Gastroesophageal sphincter (tissue), 4 donors: ENCODE results near the gene PDGFA. TPM values are rescaled to one million over a fixed set of nuclear protein-coding genes. Genes with fewer than 3 reads are reported as not detected.

Experiments
- ATAC-seq: fragments of 150-250 bp; one replicate; pipeline ENCODE4 v1.9.1; 2016; ENCODE audit warnings: mild to moderate bottlenecking, moderate library complexity
- H3K27ac ChIP-seq, 4 donors: fragments of 200-600 bp; sonication (generic) in 3 of 4; 1 replicate in 3 of 4; 2 replicates in 1 of 4; pipeline ENCODE4 v1.5.1; 2016 to 2019
- H3K27me3 ChIP-seq: fragments of 200-600 bp; sonication (generic); one replicate; pipeline ENCODE4 v1.5.1; 2019
- H3K36me3 ChIP-seq, 2 donors: fragments of 200-600 bp; sonication (generic); one replicate each; pipeline ENCODE4 v1.5.1; 2019; ENCODE audit warnings: control low read depth in 1 of 2
- H3K4me1 ChIP-seq, 3 donors: fragments of 200-600 bp; sonication (generic); 1 replicate in 2 of 3; 2 replicates in 1 of 3; pipeline ENCODE4 v1.5.1; 2016 to 2019; ENCODE audit warnings: control low read depth in 2 of 3
- H3K4me3 ChIP-seq, 2 donors: fragments of 200-600 bp; sonication (generic); one replicate each; pipeline ENCODE4 v1.5.1; 2019; ENCODE audit warnings: mild to moderate bottlenecking in 1 of 2, moderate library complexity in 1 of 2
- H3K9me3 ChIP-seq, 3 donors: fragments of 200-600 bp; sonication (generic); one replicate each; pipeline ENCODE4 v1.5.1; 2017 to 2019; ENCODE audit warnings: control low read depth in 2 of 3
- CTCF ChIP-seq, 4 experiments: fragments of 200-600 bp in 2 of 4; fragments of 450-650 bp in 2 of 4; sonication (generic) in 1 of 4; IDR thresholded peaks; one replicate each; pipeline ENCODE4 v1.5.1; 2017 to 2019; ENCODE audit warnings: antibody characterized with exemption in 4 of 4, mild to moderate bottlenecking in 2 of 4, moderate library complexity in 2 of 4
- EP300 ChIP-seq: sonication (generic); formaldehyde crosslinking; IDR thresholded peaks from one replicate; pipeline ENCODE4 v1.6.1; 2017; ENCODE audit warnings: antibody characterized with exemption, mild to moderate bottlenecking
- POLR2A ChIP-seq, 2 donors: fragments of 450-650 bp; IDR thresholded peaks; one replicate each; pipeline ENCODE4 v1.6.1; 2017; ENCODE audit warnings: antibody characterized with exemption in 2 of 2, mild to moderate bottlenecking in 2 of 2, moderate library complexity in 1 of 2
- POLR2AphosphoS5 ChIP-seq: sonication (generic); formaldehyde crosslinking; IDR thresholded peaks from one replicate; pipeline ENCODE4 v1.6.1; 2017; ENCODE audit warnings: antibody characterized with exemption
- WGBS, 2 donors: methylation state at CpG; one replicate each; pipeline ENCODE4 v1.1.5; 2018; ENCODE audit warnings: low coverage in 1 of 2; 5-methylcytosine and 5-hydroxymethylcytosine counted together
- total RNA-seq, 4 donors: library from RNA; depleted of rRNA; stranded (reverse); fragments of >200 nt; gene quantifications; one replicate each; pipeline ENCODE4 v1.1.0, GENCODE V29; 2016

The PDGFA gene
- total RNA-seq, 4 donors from 2014 or later: 66.0 to 162 (median 120) TPM

DNA sequence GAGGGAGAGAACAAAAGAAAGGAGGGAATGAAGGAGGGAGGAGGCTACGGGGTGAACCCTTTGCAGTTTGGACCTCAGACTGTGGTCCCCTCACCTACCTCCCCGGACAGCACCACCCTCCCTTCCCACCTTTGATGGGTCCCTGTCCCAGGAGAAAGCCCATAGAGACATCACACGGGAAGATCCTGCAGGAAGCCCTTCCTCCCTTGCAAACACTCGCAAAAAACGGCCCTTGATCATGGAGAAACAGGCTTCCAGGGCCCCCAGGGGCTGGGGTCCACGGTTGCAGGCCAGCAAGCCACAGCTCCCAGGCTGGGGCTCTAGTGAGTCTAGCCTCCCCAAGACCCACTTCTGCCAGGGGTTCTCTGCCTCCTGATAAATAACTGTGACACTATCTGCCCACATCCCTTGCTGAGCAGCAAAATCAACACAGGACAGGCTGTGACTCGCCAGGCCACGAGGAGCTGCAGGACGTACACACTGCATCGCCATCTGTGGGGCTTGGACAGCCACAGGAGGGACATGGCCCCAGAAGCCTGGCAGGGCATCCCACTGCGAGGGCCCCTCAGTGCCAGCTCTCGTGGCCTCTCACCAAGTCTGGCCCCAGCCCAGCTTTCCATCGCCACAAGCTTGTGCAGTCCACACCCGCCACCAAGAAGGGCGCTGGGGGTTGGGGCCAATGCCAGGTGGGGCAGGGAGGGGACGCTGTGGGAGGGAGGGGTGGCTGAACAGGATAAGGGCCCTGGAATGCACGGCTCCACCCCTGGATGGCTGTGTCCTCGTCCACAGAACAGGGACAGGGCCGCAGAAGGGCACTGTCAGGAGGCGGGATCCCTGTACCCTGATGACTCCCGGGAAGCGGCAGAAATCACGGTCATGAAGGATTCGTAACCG is 34.2 kb downstream of the PDGFA start:
- Histone ChIP-seq H3K4me1 (no peaks in the 10 kb centered on the region), H3K27me3 (peaks cover 22% of the 10 kb centered on the region), H3K27ac (no peak overlapping the region), H3K36me3 (no peaks in the 10 kb centered on the region), H3K4me3 (no peak overlapping the region), H3K9me3 (no peaks in the 10 kb centered on the region)
- TF ChIP-seq CTCF (IDR thresholded peaks at IDR 0.05) (no peak), POLR2AphosphoS5 (no peak), EP300 (no peak), POLR2A (IDR thresholded peaks at IDR 0.05) (no peak)
- 100% methylated on average over 1 of the region's 25 CpGs; no CpG with 5 or more reads in 1 of the 2 donors for WGBS, 2 donors
- peak; percentile 46 for ATAC-seq

DNA sequence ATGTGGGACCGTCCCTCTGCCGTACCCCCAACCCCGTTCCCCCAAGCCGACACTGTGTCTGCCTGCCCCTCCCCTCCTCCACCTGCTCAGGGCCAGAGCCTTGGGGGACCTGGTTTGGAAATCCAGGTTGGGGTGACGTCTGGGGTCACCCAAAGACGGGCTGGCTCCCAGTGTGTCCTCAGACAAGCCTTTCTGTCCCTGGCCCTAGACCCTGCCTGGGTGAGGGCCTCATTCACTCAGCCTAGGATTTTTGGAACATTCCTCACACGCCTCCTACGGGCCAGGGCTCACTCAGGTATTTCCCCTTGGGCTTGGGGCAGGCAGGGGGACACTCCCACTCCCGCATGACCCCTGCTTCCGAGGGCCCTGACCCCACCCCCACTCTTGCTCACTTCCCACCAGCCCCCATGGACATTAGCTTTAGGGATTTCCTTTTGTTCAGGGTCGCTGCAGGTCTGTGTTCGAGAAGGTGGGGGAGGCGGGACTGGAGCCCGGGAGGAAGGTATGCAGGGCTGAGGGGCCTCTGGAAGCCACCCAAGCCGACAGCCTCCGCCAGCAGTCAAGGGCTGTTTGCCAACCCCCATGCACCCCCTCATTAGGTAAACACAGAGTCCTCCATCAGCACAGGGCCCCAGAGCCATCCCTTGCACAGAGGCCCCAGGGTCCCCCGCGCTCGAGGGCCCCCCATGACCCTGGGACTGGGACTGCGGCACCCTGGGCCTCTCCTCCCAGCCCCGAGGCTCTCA is 35.1 kb downstream of the PDGFA start:
- Histone ChIP-seq H3K27ac (no peak overlapping the region), H3K4me1 (no peaks in the 10 kb centered on the region), H3K4me3 (no peak overlapping the region), H3K9me3 (no peaks in the 10 kb centered on the region), H3K36me3 (no peaks in the 10 kb centered on the region), H3K27me3 (peaks cover 31% of the 10 kb centered on the region)
- TF ChIP-seq POLR2AphosphoS5: no peak
- TF ChIP-seq EP300: no peak
- TF ChIP-seq CTCF (IDR thresholded peaks at IDR 0.05): no peak
- no peak for TF ChIP-seq POLR2A (IDR thresholded peaks at IDR 0.05)
- no peak for ATAC-seq
- WGBS, 2 donors: 56 to 60% methylated on average over 3 to 4 of the region's 21 CpGs

- TF ChIP-seq CTCF (IDR thresholded peaks at IDR 0.05) (no peak), EP300 (no peak), POLR2A (IDR thresholded peaks at IDR 0.05) (no peak), POLR2AphosphoS5 (no peak)
- Histone ChIP-seq H3K27me3 (peaks cover 32% of the 10 kb centered on the region), H3K4me1 (no peaks in the 10 kb centered on the region), H3K9me3 (no peaks in the 10 kb centered on the region), H3K36me3 (no peaks in the 10 kb centered on the region), H3K27ac (no peak overlapping the region), H3K4me3 (no peak overlapping the region)
- no peak for ATAC-seq
- 57% methylated on average over 1 to 4 of the region's 10 CpGs for WGBS, 2 donors
These were observed 35.8 kb downstream of the PDGFA start for GRCh38 chr7:483656-484355.

- 85 to 86% methylated on average over 1 of the region's 1 CpG for WGBS, 2 donors
These were observed 37.0 kb downstream of the PDGFA start for GRCh38 chr7:482521-483083.

More at GRCh38 chr7:482521-483083, 37.0 kb downstream of the PDGFA start:
- Histone ChIP-seq H3K9me3 (no peaks in the 10 kb centered on the region), H3K36me3 (no peaks in the 10 kb centered on the region), H3K27ac (no peak overlapping the region), H3K4me1 (peaks cover 0 to 4% (median 0%) of the 10 kb centered on the region in 3 donors), H3K27me3 (peaks cover 32% of the 10 kb centered on the region), H3K4me3 (no peak overlapping the region)
- no peak for TF ChIP-seq EP300
- TF ChIP-seq POLR2AphosphoS5: no peak
- no peak for TF ChIP-seq CTCF (IDR thresholded peaks at IDR 0.05)
- TF ChIP-seq POLR2A (IDR thresholded peaks at IDR 0.05): no peak
- no peak for ATAC-seq
